SKM-1 treated with dmso at 0.1 percent for 144 hours (cell line): Measurements from ENCODE around the gene TSGA10IP.

Experiments used
- DNase-seq: peaks from one replicate; lab custom pipeline; 2025; ENCODE audit not compliant: unreplicated experiment; lab: John Stamatoyannopoulos, UW

The TSGA10IP gene

GRCh38 chr11:66003291-66003690 is 58.0 kb downstream of the TSGA10IP start:
- no peak for DNase-seq

- DNase-seq, result no peak
These were observed 58.9 kb downstream of the TSGA10IP start for GRCh38 chr11:66004186-66004585.

DNA sequence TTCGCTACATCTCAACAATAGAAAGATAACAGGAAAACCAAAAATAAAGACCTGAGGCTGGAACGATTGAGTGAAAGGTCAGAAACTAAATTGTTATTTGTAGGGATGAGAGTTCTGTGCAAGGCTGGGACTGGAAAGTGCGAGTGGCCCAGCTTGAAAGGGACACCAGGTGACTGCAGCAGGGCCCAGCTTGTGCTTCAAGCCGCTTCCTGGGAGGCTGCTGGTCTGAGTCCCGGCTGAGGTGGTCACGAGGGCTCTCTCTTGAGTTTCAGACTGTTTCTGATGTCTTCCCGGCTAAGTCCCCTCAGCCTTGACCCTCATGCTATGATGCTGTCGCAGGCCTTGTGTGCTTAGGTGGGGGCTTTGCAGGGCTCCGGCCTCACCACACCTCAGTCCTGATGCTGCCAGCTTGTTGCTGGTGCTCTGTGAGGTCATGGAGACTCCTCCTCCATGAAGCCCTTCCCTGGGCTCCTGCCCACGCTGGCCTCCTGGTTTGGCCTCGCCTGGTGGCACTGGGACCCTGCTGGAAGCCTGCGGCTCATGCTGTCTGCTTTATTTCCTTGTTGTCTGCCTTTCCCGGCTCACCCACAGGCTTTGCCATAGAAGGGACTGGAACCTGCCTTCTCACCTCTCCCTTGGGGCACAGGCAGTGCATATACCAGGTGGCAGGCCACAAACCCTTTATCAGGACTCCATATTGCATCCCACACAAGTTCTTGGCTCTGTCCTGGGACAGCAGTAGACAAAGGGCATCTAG is 61.0 kb downstream of the TSGA10IP start:
- DNase-seq, result no peak

DNA sequence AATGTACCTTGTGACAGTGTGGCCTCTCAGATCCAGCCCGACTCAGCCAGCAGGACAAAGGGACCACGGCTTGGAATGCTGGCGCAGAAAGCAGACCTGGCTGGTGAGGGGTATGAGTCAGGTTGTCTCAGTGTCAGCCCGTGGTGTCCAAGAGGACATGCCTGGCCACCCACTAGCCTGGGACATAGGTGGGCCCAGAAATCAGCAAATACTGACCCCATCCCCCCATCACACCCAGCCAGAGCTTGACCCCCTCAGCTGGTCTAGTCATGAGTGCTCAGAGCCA is 61.6 kb downstream of the TSGA10IP start:
- DNase-seq, result no peak

- no peak for DNase-seq
These were observed 61.9 kb downstream of the TSGA10IP start for GRCh38 chr11:66007201-66007634.

GRCh38 chr11:66008095-66008467 is 62.8 kb downstream of the TSGA10IP start:
- no peak for DNase-seq

GRCh38 chr11:66008468-66009101 is 63.3 kb downstream of the TSGA10IP start:
- no peak for DNase-seq
